ENCODE results near the gene FIZ1. TPM values are rescaled to one million over a fixed set of nuclear protein-coding genes. Genes with fewer than 3 reads are reported as not detected.
A peak's percentile ranks its signal among the peaks of the same experiment; 100 is the strongest.

The FIZ1 gene
- total RNA-seq, 2 donors from 2014 or later, result 11.8 to 15.8 TPM

GRCh38 chr19:55552206-55552605 is 47.1 kb downstream of the FIZ1 start:
- no peak for DNase-seq (ENCODE audit: low spot score)
- no peak overlapping the region for H3K4me3 Mint-ChIP-seq
- H3K27me3 Mint-ChIP-seq, result peaks cover 8 to 28% of the 10 kb centered on the region in 2 donors
- ATAC-seq, result no peak
- no peak overlapping the region for H3K27ac Mint-ChIP-seq
- H3K9me3 Mint-ChIP-seq, result no peaks in the 10 kb centered on the region
- no peaks in the 10 kb centered on the region for H3K36me3 Mint-ChIP-seq
- peaks cover 0 to 3% of the 10 kb centered on the region in 2 donors for H3K4me1 Mint-ChIP-seq (ENCODE audit: low read depth in 2 of 2)

GRCh38 chr19:55550321-55550650 is 49.0 kb downstream of the FIZ1 start:
- H3K9me3 Mint-ChIP-seq, result no peaks in the 10 kb centered on the region
- H3K4me3 Mint-ChIP-seq, result no peak overlapping the region
- no peak overlapping the region for H3K27ac Mint-ChIP-seq
- peaks cover 13 to 28% of the 10 kb centered on the region in 2 donors for H3K27me3 Mint-ChIP-seq
- H3K36me3 Mint-ChIP-seq, result no peaks in the 10 kb centered on the region
- ATAC-seq, result no peak
- peaks cover 0 to 4% of the 10 kb centered on the region in 2 donors for H3K4me1 Mint-ChIP-seq (ENCODE audit: low read depth in 2 of 2)
- DNase-seq (ENCODE audit: low spot score), result no peak

DNA sequence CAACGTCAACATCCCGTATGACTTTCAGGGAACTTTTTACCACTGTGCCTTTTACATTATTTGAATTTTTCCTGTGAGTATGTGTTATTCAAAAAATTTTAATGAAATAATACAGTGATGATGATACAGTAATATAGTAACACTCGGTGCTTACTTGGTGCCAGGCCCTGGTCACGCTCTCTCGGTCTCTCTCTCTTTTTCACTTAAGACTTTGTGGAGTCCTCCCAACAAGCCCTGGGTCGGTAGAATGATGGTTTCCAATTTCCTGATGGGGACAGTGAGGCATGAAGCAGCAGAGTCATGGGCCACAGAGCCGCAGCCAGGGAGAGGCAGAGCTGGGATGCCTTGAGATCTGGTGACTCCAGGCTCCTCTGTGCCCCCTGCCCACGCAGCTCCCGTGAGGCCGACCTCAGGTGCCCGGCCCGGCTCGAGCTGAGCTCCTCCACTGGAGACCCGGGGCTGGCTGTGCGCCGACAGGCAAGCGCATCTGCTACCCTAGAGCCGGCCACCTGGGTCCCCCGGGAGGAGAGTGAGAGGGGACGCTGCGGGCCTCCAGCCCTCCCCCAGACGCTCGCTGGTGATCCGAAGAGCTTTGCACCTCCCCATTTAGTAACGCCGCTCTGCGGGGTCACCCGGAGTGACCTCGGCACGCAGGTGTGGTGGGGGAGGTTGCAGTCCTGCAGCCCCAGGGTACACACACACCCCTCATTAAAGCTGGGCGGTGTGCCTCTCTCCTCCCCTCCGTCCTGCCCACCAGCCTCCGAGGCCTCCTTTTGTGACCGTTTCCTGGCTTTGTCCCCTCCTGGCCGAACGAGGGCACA is 49.6 kb downstream of the FIZ1 start:
- H3K9me3 Mint-ChIP-seq, result no peaks in the 10 kb centered on the region
- no peaks in the 10 kb centered on the region for H3K36me3 Mint-ChIP-seq
- peaks cover 0 to 4% of the 10 kb centered on the region in 2 donors for H3K4me1 Mint-ChIP-seq (ENCODE audit: low read depth in 2 of 2)
- H3K4me3 Mint-ChIP-seq, result no peak overlapping the region
- peak in 1 of 2 donors; percentile 11 for ATAC-seq
- H3K27ac Mint-ChIP-seq, result no peak overlapping the region
- H3K27me3 Mint-ChIP-seq, result peaks cover 15 to 28% of the 10 kb centered on the region in 2 donors
- DNase-seq (ENCODE audit: low spot score), result no peak

- H3K27me3 Mint-ChIP-seq, result peaks cover 11 to 26% of the 10 kb centered on the region in 2 donors
- H3K27ac Mint-ChIP-seq, result peak overlapping the region in 1 of 2 donors; percentile 87
- peak in 1 of 2 donors; percentile 72 for ATAC-seq
Observed at GRCh38 chr19:55546822-55547614, 52.3 kb downstream of the FIZ1 start.

DNA sequence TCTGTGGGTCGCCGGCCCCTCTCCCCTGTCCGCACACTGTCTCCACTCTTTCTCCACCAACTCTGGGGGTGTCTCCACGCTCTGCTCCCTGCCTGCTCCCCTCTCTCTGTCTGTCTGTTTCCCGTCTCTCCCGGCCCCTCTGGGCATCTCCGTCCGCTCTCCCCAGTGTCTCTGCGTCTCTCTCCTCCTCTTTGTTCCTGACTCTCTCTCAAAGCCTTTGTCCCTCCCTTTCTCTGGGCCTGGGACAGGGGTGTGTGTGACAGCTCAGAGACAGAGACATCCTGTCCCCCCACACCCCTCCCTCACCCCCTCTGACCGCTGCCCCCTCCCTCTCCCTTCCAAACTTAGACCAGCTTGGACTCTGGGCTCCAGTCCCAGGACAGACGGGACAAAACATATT is 53.3 kb downstream of the FIZ1 start:
- H3K4me3 Mint-ChIP-seq, result no peak overlapping the region
- H3K27ac Mint-ChIP-seq, result no peak overlapping the region
- ATAC-seq (no peak), DNase-seq (ENCODE audit: low spot score) (no peak)
- H3K4me1 Mint-ChIP-seq (ENCODE audit: low read depth in 2 of 2), result peaks cover 0 to 4% of the 10 kb centered on the region in 2 donors
- peaks cover 11 to 30% of the 10 kb centered on the region in 2 donors for H3K27me3 Mint-ChIP-seq
- H3K9me3 Mint-ChIP-seq, result no peaks in the 10 kb centered on the region
- H3K36me3 Mint-ChIP-seq, result no peaks in the 10 kb centered on the region

More at GRCh38 chr19:55546822-55547614, 52.3 kb downstream of the FIZ1 start:
- Mint-ChIP-seq H3K4me3 (no peak overlapping the region), H3K36me3 (no peaks in the 10 kb centered on the region), H3K4me1 (ENCODE audit: low read depth in 2 of 2) (peaks cover 0 to 4% of the 10 kb centered on the region in 2 donors), H3K9me3 (no peaks in the 10 kb centered on the region)
- DNase-seq (ENCODE audit: low spot score), result no peak

DNA sequence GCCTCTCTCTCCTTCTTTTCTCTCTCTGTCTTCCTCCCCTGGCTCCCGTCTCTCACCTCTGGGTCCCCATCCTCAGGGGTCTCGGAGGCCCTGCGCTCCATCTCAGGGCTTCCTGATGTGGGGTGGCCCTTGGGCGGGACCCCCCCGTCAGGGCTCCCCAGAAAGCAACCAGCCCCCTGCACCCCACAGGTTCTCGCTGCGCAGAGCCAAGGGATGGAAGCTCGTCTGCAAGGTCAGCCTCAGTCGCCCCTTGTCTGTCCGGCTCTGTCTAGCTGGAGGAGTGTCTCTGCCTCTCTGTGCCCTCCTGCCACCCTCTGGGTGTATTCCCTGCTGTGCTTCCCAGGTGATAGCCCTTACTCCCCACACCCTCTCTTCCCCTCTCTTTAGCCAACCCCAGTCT is 53.9 kb downstream of the FIZ1 start, which contains the start of gene SBK3:
Gene SBK3 (minus strand): TSS at position 101 of the 400 bp plus-strand sequence. CDS start 0 bp downstream, at position 101.
- no peaks in the 10 kb centered on the region for H3K9me3 Mint-ChIP-seq
- peak within 1 kb of the TSS in 1 of 2 donors; percentile 18 for H3K27ac Mint-ChIP-seq
- ATAC-seq (no peak), DNase-seq (ENCODE audit: low spot score) (no peak)
- H3K4me1 Mint-ChIP-seq (ENCODE audit: low read depth in 2 of 2), result peaks cover 0 to 4% of the 10 kb centered on the region in 2 donors
- H3K36me3 Mint-ChIP-seq, result no peaks in the 10 kb centered on the region
- peaks cover 11 to 30% of the 10 kb centered on the region in 2 donors for H3K27me3 Mint-ChIP-seq
- no peak within 1 kb of the TSS for H3K4me3 Mint-ChIP-seq

- H3K36me3 Mint-ChIP-seq, result no peaks in the 10 kb centered on the region
- no peak overlapping the region for H3K4me3 Mint-ChIP-seq
- no peak for ATAC-seq
- no peaks in the 10 kb centered on the region for H3K9me3 Mint-ChIP-seq
- H3K27ac Mint-ChIP-seq, result peak overlapping the region in 1 of 2 donors; percentile 18
- peaks cover 0 to 4% of the 10 kb centered on the region in 2 donors for H3K4me1 Mint-ChIP-seq (ENCODE audit: low read depth in 2 of 2)
- DNase-seq (ENCODE audit: low spot score), result no peak
- H3K27me3 Mint-ChIP-seq, result peaks cover 11 to 30% of the 10 kb centered on the region in 2 donors
Observed at GRCh38 chr19:55544776-55545439, 54.4 kb downstream of the FIZ1 start.

DNA sequence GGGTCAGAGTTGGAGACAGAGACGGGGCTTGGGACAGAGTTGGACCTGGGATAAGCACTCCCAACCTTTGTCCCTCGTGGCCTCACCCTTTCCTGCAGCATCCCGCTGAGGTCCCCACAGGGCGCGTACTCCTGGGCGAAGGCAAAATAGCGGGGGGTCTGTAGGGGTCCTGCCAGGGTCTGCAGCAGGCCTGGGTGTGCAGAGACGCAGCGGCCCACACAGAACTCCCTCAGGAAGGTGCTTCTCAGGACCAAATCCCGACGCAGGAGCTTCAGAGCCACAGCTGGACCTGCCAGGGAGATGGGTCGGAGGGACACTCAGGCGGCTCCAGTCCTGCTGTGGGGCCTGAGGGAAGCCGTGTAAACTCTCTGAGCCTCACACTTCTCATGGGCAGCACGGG is 55.3 kb downstream of the FIZ1 start:
- DNase-seq (ENCODE audit: low spot score) (no peak), ATAC-seq (no peak)
- H3K27ac Mint-ChIP-seq, result no peak overlapping the region
- peaks cover 0 to 4% of the 10 kb centered on the region in 2 donors for H3K4me1 Mint-ChIP-seq (ENCODE audit: low read depth in 2 of 2)
- H3K27me3 Mint-ChIP-seq, result peaks cover 11 to 30% of the 10 kb centered on the region in 2 donors
- H3K36me3 Mint-ChIP-seq, result no peaks in the 10 kb centered on the region
- H3K4me3 Mint-ChIP-seq, result no peak overlapping the region
- no peaks in the 10 kb centered on the region for H3K9me3 Mint-ChIP-seq

DNA sequence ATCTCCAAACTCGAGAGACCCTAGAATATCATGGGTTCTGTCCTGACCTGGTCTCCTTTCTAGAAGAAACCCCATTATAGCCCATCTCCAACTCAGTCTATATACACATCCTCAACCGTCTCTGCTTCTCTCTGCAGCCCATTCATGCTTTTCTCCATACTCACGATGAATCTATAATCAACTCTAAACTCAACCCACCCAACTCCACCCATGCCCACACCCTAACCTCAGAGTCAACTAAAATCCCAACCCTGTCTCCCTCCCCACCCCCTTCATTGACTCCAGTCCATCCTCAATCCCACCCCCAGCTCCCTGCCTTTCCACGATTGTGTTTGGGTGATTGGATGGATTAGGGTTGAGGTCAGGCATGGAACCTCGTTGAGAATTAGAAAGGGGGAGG is 55.8 kb downstream of the FIZ1 start:
- peaks cover 0 to 4% of the 10 kb centered on the region in 2 donors for H3K4me1 Mint-ChIP-seq (ENCODE audit: low read depth in 2 of 2)

DNA sequence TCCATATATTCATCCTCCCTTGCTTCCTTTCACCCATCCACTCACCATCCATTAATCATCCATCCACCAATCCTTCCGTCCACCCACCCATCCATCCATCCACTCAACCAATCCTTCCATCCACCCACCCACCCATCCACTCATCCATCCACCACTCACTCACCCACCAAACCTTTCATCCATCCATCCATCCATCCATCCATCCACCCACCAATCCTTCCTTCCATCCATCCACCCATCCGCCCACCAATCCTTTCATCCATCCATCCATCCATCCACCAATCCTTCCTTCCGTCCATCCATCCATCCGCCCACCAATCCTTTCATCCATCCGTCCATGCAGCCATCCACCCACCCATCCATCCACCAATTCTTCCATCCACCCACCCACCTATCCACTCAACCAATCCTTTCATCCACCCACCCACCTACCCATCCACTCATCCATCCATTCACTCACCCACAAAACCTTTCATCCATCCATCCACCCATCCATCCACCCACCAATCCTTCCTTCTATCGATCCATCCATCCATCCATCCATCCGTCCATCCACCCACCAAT is 56.9 kb downstream of the FIZ1 start:
- no peak overlapping the region for H3K27ac Mint-ChIP-seq

More for the DNA sequence above, 55.8 kb downstream of the FIZ1 start:
- ATAC-seq (no peak), DNase-seq (ENCODE audit: low spot score) (no peak)
- Mint-ChIP-seq H3K4me3 (no peak overlapping the region), H3K27ac (no peak overlapping the region), H3K27me3 (peaks cover 11 to 30% of the 10 kb centered on the region in 2 donors), H3K36me3 (no peaks in the 10 kb centered on the region), H3K9me3 (no peaks in the 10 kb centered on the region)

More for the DNA sequence above, 56.9 kb downstream of the FIZ1 start:
- H3K4me3 Mint-ChIP-seq, result no peak overlapping the region
- H3K9me3 Mint-ChIP-seq, result no peaks in the 10 kb centered on the region
- no peak for ATAC-seq
- no peak for DNase-seq (ENCODE audit: low spot score)
- H3K36me3 Mint-ChIP-seq, result no peaks in the 10 kb centered on the region
- peaks cover 0 to 3% of the 10 kb centered on the region in 2 donors for H3K4me1 Mint-ChIP-seq (ENCODE audit: low read depth in 2 of 2)
- H3K27me3 Mint-ChIP-seq, result peaks cover 10 to 19% of the 10 kb centered on the region in 2 donors

Other genes starting within 250 kb of the FIZ1 start
- not detected for gene COX6B2, start 244.8 kb downstream of the FIZ1 start, total RNA-seq
- not detected for gene GARIN5B, start 236.3 kb downstream of the FIZ1 start, total RNA-seq
- under 1 TPM in 1 of 2 donors, not detected in 1; 0.78 TPM for gene IL11, start 229.1 kb downstream of the FIZ1 start, total RNA-seq
- gene TMEM190, start 222.7 kb downstream of the FIZ1 start, total RNA-seq, result not detected
- gene TMEM238, start 215.2 kb downstream of the FIZ1 start, total RNA-seq, result 1 to 10 TPM; 5.2 to 8.3 TPM
- 1,000 to 10,000 TPM; 1,106 to 1,518 TPM for gene RPL28, start 213.6 kb downstream of the FIZ1 start, total RNA-seq
- 100 to 1,000 TPM; 247 to 423 TPM for gene UBE2S, start 191.7 kb downstream of the FIZ1 start, total RNA-seq
- not detected for gene SHISA7, start 156.2 kb downstream of the FIZ1 start, total RNA-seq
- 10 to 100 TPM; 25.6 to 45.1 TPM for gene ISOC2, start 137.9 kb downstream of the FIZ1 start, total RNA-seq
- not detected for gene C19orf85, start 134.8 kb downstream of the FIZ1 start, total RNA-seq
- gene ZNF628, start 122.9 kb downstream of the FIZ1 start, total RNA-seq, result 10 to 100 TPM in 1 of 2 donors, 1 to 10 TPM in 1; 8.0 to 12.3 TPM
- gene NAT14, start 114.3 kb downstream of the FIZ1 start, total RNA-seq, result 10 to 100 TPM in 1 of 2 donors, 1 to 10 TPM in 1; 6.1 to 14.0 TPM
- gene SSC5D, start 111.1 kb downstream of the FIZ1 start, total RNA-seq, result under 1 TPM in 1 of 2 donors, not detected in 1; 0.50 TPM
- gene SBK2, start 62.4 kb downstream of the FIZ1 start, total RNA-seq, result not detected
- gene SBK3, start 54.0 kb downstream of the FIZ1 start, total RNA-seq, result not detected
- 10 to 100 TPM in 1 of 2 donors, 1 to 10 TPM in 1; 6.5 to 10.2 TPM for gene ZNF579, start 18.7 kb downstream of the FIZ1 start, total RNA-seq
- 10 to 100 TPM; 10.6 to 14.7 TPM for gene ZNF524, start 771 bp upstream of the FIZ1 start, total RNA-seq
- 10 to 100 TPM; 15.4 to 20.7 TPM for gene ZNF865, start 6.1 kb upstream of the FIZ1 start, total RNA-seq
- gene ZNF784, start 25.0 kb upstream of the FIZ1 start, total RNA-seq, result 1 to 10 TPM; 2.6 to 4.5 TPM
- gene ZNF580, start 41.5 kb upstream of the FIZ1 start, total RNA-seq, result 10 to 100 TPM; 35.7 to 39.5 TPM
- 10 to 100 TPM; 15.1 to 27.6 TPM for gene ZNF581, start 44.1 kb upstream of the FIZ1 start, total RNA-seq
- gene CCDC106, start 48.7 kb upstream of the FIZ1 start, total RNA-seq, result 1 to 10 TPM; 1.9 to 3.3 TPM
- 100 to 1,000 TPM; 266 to 434 TPM for gene U2AF2, start 55.5 kb upstream of the FIZ1 start, total RNA-seq
- gene EPN1, start 75.7 kb upstream of the FIZ1 start, total RNA-seq, result 10 to 100 TPM; 40.7 to 63.9 TPM
- gene NLRP9, start 138.9 kb upstream of the FIZ1 start, total RNA-seq, result not detected
- not detected for gene RFPL4A, start 159.6 kb upstream of the FIZ1 start, total RNA-seq
- not detected for gene RFPL4AL1, start 169.6 kb upstream of the FIZ1 start, total RNA-seq
- not detected for gene NLRP11, start 232.5 kb upstream of the FIZ1 start, total RNA-seq
- not detected for gene NLRP4, start 237.0 kb upstream of the FIZ1 start, total RNA-seq